ENCODE data around the gene CPEB4. TPM values are rescaled to one million over a fixed set of nuclear protein-coding genes. Genes with fewer than 3 reads are reported as not detected.

The CPEB4 gene
- total RNA-seq, 1 donor from 2014 or later: 11.3 TPM

DNA sequence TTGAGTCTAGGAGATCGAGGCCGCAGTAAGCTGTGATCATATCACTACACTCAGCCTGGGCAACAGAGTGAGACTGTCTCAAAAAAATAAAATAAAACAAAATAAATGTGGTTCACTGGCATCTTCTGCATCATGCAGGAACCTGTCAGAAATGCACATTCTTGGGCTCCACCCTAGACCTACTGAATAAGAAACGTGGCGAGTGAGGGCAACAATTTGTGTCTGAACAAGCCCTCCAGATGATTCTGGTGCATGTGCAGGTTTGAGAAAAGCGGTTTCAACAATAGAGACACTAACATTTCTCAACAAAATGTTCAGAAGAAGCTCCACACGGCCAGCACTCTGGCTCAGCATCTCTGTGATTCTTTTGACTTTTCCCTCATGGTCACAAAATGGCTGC lies 42.8 kb upstream of the CPEB4 start:
- no peak overlapping the region for H3K27ac Mint-ChIP-seq (ENCODE audit: unreplicated experiment)
- TF ChIP-seq, protein P1, sequence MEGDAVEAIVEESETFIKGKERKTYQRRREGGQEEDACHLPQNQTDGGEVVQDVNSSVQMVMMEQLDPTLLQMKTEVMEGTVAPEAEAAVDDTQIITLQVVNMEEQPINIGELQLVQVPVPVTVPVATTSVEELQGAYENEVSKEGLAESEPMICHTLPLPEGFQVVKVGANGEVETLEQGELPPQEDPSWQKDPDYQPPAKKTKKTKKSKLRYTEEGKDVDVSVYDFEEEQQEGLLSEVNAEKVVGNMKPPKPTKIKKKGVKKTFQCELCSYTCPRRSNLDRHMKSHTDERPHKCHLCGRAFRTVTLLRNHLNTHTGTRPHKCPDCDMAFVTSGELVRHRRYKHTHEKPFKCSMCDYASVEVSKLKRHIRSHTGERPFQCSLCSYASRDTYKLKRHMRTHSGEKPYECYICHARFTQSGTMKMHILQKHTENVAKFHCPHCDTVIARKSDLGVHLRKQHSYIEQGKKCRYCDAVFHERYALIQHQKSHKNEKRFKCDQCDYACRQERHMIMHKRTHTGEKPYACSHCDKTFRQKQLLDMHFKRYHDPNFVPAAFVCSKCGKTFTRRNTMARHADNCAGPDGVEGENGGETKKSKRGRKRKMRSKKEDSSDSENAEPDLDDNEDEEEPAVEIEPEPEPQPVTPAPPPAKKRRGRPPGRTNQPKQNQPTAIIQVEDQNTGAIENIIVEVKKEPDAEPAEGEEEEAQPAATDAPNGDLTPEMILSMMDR (conservative IDR thresholded peaks at IDR 0.05): no peak
- H3K4me3 Mint-ChIP-seq: no peak overlapping the region
- no peak for DNase-seq (ENCODE audit: low read depth, low spot score)
- no peaks in the 10 kb centered on the region for H3K36me3 Mint-ChIP-seq (ENCODE audit: low read depth)
- H3K27me3 Mint-ChIP-seq (ENCODE audit: low read depth): no peaks in the 10 kb centered on the region
- H3K4me1 Mint-ChIP-seq: no peaks in the 10 kb centered on the region
- peaks cover 7% of the 10 kb centered on the region for H3K9me3 Mint-ChIP-seq

DNA sequence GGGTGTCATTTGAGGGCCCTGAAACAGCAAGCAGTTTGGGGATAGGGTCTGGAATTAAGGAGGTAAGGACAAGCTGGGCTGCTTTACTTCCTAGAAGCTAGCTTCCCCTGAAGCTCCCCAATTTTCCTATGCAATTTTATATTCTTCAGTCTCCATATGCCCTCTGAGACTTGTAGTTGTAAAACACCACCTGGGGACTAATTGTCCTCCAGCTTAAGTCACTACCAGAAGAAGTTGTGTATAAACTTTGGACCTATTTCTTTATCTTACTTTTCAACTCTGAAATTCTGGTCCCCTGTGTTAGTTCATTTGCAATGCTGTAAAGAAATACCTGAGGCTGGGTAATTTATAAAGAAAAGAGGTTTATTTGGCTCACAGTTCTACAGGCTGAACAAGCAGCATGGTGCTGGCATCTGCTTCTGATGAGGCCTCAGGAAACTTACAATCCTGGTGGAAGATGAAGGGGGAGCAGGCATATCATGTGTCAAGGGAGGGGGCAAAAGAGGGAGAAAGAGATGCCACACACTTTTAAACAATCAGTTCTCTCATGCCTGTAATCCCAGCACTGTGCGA lies 41.1 kb upstream of the CPEB4 start:
- TF ChIP-seq, protein P1 (conservative IDR thresholded peaks at IDR 0.05): no peak
- H3K27ac Mint-ChIP-seq (ENCODE audit: unreplicated experiment): no peak overlapping the region
- no peaks in the 10 kb centered on the region for H3K27me3 Mint-ChIP-seq (ENCODE audit: low read depth)
- peaks cover 5% of the 10 kb centered on the region for H3K4me1 Mint-ChIP-seq
- H3K9me3 Mint-ChIP-seq: peaks cover 7% of the 10 kb centered on the region
- no peak for DNase-seq (ENCODE audit: low read depth, low spot score)
- no peak overlapping the region for H3K4me3 Mint-ChIP-seq
- H3K36me3 Mint-ChIP-seq (ENCODE audit: low read depth): no peaks in the 10 kb centered on the region

DNA sequence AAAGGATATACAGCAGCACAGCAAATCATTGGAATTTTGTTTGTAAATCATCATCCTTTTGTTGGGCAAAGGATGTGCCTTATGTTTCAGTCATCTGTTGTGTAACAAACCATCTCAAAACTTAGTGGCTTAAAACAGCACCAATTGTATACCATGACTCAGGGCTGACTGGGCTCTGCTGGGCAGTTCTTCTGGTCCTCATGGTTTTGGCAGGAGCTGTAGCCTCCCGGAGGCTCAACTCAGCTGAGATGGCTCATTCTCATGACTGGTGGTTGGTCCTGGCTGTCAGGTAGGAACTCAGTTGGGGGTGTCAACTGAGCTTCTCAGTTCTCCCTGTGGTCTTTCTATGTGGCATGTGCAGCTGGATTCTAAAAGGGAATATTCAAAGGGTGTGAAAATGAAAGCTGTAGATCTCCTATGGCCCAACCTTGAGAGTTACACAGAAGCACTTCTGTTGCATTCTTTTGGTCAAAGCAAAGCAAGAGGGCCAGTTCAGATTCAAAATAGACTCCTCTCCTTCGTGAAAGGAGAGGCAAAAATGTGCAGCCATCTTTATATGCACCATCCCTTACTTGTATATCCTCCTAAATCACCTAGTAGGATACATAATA lies 39.1 kb upstream of the CPEB4 start:
- no peak for DNase-seq (ENCODE audit: low read depth, low spot score)
- peaks cover 7% of the 10 kb centered on the region for H3K9me3 Mint-ChIP-seq
- H3K27me3 Mint-ChIP-seq (ENCODE audit: low read depth): no peaks in the 10 kb centered on the region
- H3K27ac Mint-ChIP-seq (ENCODE audit: unreplicated experiment): no peak overlapping the region
- TF ChIP-seq, protein P1 (conservative IDR thresholded peaks at IDR 0.05): no peak
- H3K4me1 Mint-ChIP-seq: peaks cover 5% of the 10 kb centered on the region
- no peaks in the 10 kb centered on the region for H3K36me3 Mint-ChIP-seq (ENCODE audit: low read depth)
- H3K4me3 Mint-ChIP-seq: no peak overlapping the region

DNA sequence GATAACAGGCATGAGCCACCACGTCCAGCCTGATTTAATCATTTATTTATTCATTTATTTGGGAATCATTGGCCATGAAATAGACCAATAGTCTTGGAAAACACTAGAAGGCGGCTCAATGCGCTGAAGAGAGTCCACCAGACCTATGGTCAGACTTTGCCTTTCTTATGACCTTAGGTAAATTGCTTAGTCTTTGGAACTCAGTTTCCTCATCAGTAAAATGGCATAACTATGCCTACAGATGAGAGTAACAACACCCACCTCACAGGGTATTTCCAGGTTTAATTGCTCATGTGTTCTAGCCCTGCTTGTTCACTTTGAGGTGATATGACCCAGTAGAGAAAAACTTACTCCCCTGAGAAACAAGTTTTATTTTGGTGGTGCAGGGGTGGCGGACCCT lies 38.2 kb upstream of the CPEB4 start:
- Mint-ChIP-seq H3K4me3 (no peak overlapping the region), H3K9me3 (peaks cover 7% of the 10 kb centered on the region), H3K4me1 (peaks cover 5% of the 10 kb centered on the region), H3K36me3 (ENCODE audit: low read depth) (no peaks in the 10 kb centered on the region), H3K27me3 (ENCODE audit: low read depth) (no peaks in the 10 kb centered on the region), H3K27ac (ENCODE audit: unreplicated experiment) (no peak overlapping the region)
- no peak for DNase-seq (ENCODE audit: low read depth, low spot score)
- TF ChIP-seq, protein P1 (conservative IDR thresholded peaks at IDR 0.05): no peak

DNA sequence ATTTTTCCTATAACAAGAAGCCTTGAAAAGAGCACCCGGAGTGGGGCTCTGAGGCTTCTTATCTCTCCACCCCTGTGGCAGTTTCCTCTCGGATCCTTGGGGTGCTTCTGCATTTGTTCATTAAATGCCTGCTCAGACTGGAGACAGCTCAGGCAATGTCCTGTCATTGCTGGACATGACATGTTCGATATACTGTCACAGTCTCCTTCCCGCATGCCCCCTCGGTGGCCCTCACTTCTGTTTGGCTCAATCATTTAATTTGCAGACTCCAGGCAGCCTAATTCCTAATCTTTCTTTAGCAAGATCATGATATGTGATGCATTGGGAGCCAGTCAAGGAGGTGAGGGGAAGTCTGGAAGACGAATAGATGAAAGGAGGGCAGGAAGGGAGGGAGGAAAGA lies 37.5 kb upstream of the CPEB4 start:
- no peak overlapping the region for H3K27ac Mint-ChIP-seq (ENCODE audit: unreplicated experiment)
- no peak overlapping the region for H3K4me3 Mint-ChIP-seq
- TF ChIP-seq, protein P1 (conservative IDR thresholded peaks at IDR 0.05): no peak
- H3K4me1 Mint-ChIP-seq: peaks cover 5% of the 10 kb centered on the region
- no peaks in the 10 kb centered on the region for H3K36me3 Mint-ChIP-seq (ENCODE audit: low read depth)
- H3K27me3 Mint-ChIP-seq (ENCODE audit: low read depth): no peaks in the 10 kb centered on the region
- peaks cover 7% of the 10 kb centered on the region for H3K9me3 Mint-ChIP-seq
- DNase-seq (ENCODE audit: low read depth, low spot score): no peak
